HG03342 (cell line): ENCODE measurements around the gene MAPK8IP3.

ENCODE experiments used
- ATAC-seq: cut with Tn5 transposase; IDR thresholded peaks from one replicate; pipeline ENCODE4 v1.9.1; 2021; ENCODE audit warnings: mild to moderate bottlenecking, moderate library complexity; ENCODE audit not compliant: unreplicated experiment

The MAPK8IP3 gene

GRCh38 chr16:1771864-1772361 is 65.9 kb downstream of the MAPK8IP3 start:
- ATAC-seq = no peak

DNA sequence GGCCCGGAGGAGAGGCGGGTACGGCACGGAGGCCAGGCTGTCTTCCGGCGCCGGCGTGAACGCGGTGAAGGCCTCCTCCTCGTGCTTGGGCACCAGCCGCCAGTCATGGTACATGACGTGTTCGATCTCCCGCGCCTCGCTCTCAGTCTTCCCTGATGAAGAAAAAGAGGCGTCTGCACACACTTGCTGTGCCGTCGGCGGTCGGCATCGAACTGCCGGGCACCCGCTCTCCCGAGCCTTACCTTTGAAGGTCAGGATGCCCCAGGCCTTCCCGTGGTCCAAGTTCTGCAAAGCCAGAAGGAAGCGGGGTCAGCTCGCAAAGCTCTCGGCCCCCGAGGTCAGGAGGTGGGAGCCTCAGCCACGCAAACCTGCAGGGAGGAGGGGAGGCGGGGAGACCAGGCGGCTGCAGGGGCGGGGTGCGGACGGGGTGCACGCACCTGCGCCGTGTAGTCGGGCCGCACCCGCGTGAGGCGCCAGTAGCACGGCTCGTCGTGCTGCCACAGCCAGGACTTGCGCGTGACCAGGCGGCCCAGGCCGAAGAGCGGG is 66.4 kb downstream of the MAPK8IP3 start, which contains the start of gene EME2:
TSS of gene EME2 (plus strand) at position 449 of the 546 bp plus-strand sequence. CDS start 418 bp downstream, outside the sequence.
- ATAC-seq = no peak

DNA sequence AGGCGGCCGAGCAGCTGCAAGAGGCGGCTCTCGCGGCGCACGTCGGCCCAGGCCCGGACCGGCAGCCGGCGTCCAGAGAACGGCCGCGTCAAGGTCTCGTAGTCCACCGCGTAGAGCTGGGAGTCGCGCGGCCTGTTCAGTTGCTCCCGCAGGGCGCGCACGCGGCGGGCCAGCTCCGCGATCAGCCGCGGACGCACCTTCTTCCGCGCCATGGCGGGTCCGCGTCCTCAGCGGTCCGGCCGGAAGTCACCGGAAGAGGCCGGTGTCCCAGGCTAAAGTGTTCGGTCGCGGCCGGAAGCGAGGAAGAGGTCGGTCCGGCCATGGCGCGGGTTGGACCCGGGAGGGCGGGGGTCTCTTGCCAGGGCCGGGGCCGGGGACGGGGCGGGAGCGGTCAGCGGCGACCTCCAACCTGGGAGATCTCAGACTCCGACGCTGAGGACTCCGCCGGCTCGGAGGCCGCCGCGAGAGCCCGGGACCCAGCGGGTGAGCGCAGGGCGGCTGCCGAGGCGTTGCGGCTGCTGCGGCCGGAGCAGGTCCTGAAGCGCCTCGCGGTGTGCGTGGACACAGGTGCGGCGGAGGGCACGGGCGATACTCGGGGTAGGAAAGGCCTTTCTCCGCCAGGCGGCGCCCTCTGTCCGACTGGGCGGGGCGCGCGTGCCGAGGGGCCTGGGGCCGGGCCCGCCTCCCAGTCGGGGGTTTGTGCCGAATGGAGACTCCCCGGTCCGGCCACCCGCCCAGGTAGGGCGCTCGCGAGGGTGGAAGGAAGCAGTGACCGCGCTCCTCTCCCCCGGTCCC is 67.1 kb downstream of the MAPK8IP3 start, which contains the start of gene MRPS34:
TSS of gene MRPS34 (minus strand) at position 227 of the 795 bp plus-strand sequence. CDS start at position 212, 15 bp downstream.
- peak; percentile 51 for ATAC-seq

GRCh38 chr16:1773703-1774447 is 67.9 kb downstream of the MAPK8IP3 start:
- ATAC-seq = no peak

DNA sequence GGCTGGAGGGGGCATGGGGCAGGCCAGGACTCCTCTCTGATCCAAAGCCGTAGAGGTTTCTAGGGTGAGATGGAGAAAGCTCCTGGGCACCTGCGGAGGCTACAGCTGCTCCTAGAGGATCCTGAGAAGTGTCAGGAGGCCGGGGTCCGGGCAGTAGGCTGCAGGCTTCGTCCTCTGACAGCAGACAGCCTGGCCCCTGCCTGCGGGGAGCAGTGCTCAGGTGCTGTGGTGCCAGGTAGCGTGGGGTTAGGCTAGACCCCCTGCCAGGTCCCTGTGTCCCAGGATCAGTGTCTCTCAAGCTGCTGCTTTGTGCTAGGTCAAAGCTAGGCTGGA is 68.4 kb downstream of the MAPK8IP3 start:
- no peak for ATAC-seq

- ATAC-seq = no peak
These were observed 69.2 kb downstream of the MAPK8IP3 start for GRCh38 chr16:1775006-1775845.

DNA sequence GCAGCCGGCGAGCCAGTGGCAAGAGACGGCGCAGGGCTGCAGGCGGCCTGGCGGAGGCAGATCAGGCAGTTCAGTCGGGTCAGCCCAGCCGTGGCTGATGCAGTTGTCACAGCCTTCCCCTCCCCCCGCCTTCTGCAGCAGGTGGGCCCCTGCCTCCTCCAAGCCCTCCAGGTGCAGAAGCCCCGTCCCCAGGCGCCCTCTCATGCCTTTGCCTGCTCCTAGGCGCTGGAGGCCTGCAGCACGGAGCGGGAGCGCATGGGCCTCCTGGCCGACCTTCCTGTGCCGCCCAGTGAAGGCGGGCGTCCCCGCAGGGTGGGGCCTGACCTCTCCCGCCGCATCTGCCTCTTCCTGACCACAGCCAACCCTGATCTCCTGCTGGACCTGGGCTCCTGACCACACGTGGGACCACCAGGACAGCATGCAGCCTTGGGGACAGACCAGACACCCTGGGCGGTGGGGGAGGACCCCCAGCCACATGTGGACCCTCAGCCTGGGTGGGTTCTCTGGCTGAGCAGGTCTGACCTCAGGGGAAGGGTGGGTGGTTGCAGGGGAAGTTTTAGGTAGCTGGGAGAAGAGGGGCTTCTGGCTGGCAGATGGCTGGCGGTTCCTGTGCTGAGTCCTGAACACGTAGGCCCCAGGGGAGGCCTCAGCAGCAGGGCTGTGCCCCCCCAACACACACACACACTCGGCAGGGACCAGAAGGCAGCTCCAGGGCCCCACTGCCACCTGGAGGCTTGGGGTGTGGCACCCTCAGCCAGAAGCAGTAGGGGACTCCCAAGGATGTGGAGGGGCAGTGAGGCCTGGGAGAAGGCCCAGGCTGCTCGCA is 70.1 kb downstream of the MAPK8IP3 start:
- no peak for ATAC-seq

DNA sequence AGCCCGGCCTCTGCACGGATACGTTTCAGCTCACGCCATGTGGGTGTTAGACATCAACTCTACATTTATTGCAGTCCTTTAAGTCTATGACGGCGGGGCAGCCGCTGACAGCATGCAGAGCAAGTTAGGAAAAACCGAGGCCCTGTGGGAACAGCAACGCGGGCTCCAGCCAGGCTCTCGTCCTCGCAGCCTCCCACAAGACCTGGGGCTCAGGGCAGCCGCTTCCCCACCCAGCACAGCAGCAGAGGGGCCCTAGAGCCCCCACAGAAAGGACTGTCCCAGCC is 70.6 kb downstream of the MAPK8IP3 start:
- no peak for ATAC-seq

DNA sequence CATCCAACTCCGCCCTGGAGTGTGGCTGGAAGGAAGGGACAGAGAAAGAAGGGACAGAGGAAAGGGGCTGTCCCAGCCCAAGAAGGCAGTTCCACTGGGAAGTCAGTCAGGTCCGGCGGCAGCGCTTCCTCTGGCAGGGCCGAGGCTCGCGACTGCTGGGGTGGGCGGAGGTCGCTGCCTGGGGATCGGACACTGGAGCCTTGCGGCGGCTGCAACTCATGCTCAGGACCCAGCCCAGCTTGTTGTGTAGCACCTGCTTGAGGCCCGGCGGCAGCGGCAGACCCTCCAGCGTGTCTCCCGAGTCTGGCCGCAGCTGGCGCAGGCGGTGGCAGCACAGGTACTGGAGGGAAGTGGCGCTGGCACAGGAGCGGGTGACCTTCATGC is 71.0 kb downstream of the MAPK8IP3 start:
- no peak for ATAC-seq

DNA sequence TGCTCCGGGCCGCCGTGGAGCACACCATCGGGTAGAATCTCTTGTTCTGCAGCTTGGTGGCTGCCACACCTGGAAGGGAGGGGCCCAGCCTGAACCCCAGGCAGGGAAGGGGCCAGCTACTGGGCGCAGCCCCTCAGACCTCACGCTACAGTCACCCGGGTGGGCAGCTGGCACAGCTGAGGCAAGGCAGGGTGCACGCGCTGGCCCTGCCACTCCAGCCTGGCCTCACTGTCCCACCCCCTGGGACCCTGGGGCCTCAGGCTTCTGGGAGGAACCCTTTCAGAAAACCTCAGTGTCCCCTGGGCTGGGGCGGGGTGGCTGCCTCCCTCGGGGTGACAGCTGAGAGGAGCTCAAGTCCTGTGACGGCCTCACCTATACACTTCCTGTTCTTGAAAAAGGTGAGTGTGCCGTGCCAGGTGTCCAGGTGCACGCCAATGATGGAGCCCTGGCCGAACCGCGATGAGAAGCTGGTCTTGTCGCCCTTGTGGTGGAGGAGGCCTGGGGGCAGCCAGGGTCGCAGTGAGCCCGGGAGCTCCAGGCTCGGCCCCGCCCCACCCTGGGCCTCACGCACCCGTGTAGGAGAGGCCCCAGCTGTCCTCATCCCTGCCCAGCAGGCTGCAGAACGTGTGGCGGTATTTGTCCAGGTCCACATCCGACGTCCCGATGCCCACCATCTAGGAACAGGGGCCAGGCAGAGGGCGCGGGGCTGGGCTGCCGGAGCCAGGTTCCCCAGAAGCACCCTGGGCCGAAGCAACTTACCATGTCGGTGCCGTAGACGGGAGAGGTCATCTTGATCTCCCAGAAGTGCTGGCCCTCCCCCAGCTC is 71.6 kb downstream of the MAPK8IP3 start:
- no peak for ATAC-seq

- no peak for ATAC-seq
These were observed 72.5 kb downstream of the MAPK8IP3 start for GRCh38 chr16:1778200-1779179.

- ATAC-seq = no peak
These were observed 73.3 kb downstream of the MAPK8IP3 start for GRCh38 chr16:1779234-1779701.

- ATAC-seq = no peak
These were observed 74.0 kb downstream of the MAPK8IP3 start for GRCh38 chr16:1779741-1780676.

- ATAC-seq = no peak
These were observed 74.7 kb downstream of the MAPK8IP3 start for GRCh38 chr16:1780677-1781072.

DNA sequence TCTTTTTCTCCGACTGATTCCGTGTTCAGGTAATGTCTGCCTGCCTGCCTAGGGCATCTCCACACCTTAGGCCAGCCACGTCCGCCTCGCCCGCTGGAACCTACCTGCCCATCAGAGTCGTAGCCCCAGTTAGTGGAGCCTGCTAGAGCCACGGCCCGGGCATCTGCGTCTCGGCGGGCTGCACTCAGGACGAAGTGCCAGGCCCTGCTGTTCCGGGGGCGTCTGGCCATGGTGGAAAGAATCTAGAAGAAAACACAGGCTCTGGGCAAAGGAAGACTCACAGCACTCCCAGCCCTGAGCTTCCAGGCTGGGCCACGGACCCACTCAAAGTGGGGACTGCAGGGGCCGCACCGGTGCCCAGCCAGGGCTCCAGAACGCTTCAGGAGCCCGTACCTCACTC is 75.3 kb downstream of the MAPK8IP3 start:
- no peak for ATAC-seq

DNA sequence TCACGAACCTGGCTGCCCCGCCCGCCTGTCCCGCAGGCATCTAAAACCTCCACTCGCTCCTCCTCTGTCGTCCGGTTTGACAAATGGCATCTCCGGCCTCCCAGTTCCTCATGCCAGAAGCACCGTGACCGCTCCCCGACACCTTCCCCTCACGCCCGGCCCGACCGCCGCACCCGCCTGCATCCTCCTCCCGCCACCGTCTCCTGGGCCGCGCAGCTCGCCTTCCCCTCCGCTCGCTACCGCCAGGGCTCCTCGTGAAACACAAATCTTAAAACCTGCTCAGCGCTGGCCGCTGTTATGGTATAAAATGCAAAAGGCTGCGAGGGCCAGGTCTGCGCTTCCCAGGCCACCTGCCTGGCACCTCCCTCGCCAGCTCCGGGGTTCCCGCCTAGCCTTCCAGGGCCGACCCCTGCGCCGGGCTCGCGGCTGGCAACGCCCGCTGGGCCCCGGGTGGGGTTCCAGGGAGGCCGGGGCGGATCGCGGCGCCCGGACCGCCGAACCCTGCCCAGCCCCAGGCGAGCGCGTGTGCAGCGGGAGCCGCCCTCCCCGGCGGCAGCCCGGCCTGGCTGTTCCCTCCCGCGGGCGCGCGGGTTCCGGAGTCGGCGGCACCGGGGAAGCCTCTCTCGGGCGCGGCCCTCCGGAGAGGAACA is 75.9 kb downstream of the MAPK8IP3 start:
- ATAC-seq = peak; percentile 0
